K562 (cell line): ENCODE results near the gene KLK1. TPM values are rescaled to one million over a fixed set of nuclear protein-coding genes. Genes with fewer than 3 reads are reported as not detected.
A peak's percentile ranks its signal among the peaks of the same experiment; 100 is the strongest.

Source experiments
- ATAC-seq: fragments of 200-7000 bp; cut with Tn5 transposase; 3 replicates; pipeline ENCODE4 v1.9.1; 2020; ENCODE audit warnings: moderate library complexity
- BruUV-seq: library from RNA; stranded (reverse); fragments of 400-500 nt; replicated peaks from 2 replicates; lab custom pipeline; 2021; lab: Mats Ljungman, UMichigan
- CTCF ChIA-PET: fragments of 300-600 bp; formaldehyde crosslinking; extraction: SDS; loops from one replicate; lab custom pipeline; 2021; ENCODE audit warnings: low intra/inter-chr PET ratio; lab: Yijun Ruan, JAX
- POLR2A ChIA-PET: fragments of 300-600, 350-650 bp; sonication (Branson Sonifier 250); formaldehyde crosslinking; extraction: SDS; loops from one replicate; lab custom pipeline; 2021; ENCODE audit warnings: antibody characterized with exemption, inconsistent platforms; lab: Yijun Ruan, JAX
- DNase-seq, 4 experiments: peaks; one replicate each; pipeline versions ENCODE4 v3.0.0 to v3.0.0-alpha.2; 2011 to 2018; ENCODE audit warnings: low spot score in 3 of 4, mixed read lengths in 3 of 4; ENCODE audit errors: extremely low read depth in 1 of 4
- FAIRE-seq: peaks from 2 replicates; lab custom pipeline; 2011; peaks lifted over from hg19 to GRCh38; lab: Jason Lieb, UNC
- H2AFZ ChIP-seq: 2 replicates; pipeline ENCODE4 v1.6.0; 2011; ENCODE audit warnings: low read depth, low read length, control low read depth, inconsistent platforms
- H3K27ac ChIP-seq: fragments of 200-600 bp; 3 replicates; pipeline ENCODE4 v1.8.0; 2011; ENCODE audit warnings: low read depth, mild to moderate bottlenecking, control low read depth, inconsistent platforms, low read length, moderate library complexity, mixed read lengths; ENCODE audit errors: extremely low read depth
- H3K27me3 ChIP-seq, 2 experiments: fragments of 300-600 bp in 1 of 2; 2 replicates in 1 of 2; 3 replicates in 1 of 2; pipeline versions ENCODE4 v1.6.0 to v1.8.0; 2011; ENCODE audit warnings: inconsistent platforms in 2 of 2, low read length in 2 of 2, mild to moderate bottlenecking in 1 of 2, mixed read lengths in 1 of 2, moderate library complexity in 1 of 2; ENCODE audit not compliant: control insufficient read depth in 2 of 2, insufficient read depth in 2 of 2
- H3K36me3 ChIP-seq: fragments of 300-600 bp; 3 replicates; pipeline ENCODE4 v1.8.0; 2011; ENCODE audit warnings: mild to moderate bottlenecking, low read length, inconsistent platforms; ENCODE audit not compliant: control insufficient read depth, insufficient read depth
- H3K4me1 ChIP-seq, 2 experiments: fragments of 200-600 bp in 1 of 2; replicated peaks in 1 of 2; 2 replicates in 1 of 2; 3 replicates in 1 of 2; pipeline versions ENCODE4 v1.5.1 to v1.8.0; 2011; ENCODE audit warnings: inconsistent platforms in 2 of 2, low read length in 2 of 2, mild to moderate bottlenecking in 1 of 2, mixed read lengths in 1 of 2, moderate library complexity in 1 of 2; ENCODE audit not compliant: control insufficient read depth in 2 of 2, insufficient read depth in 2 of 2
- H3K4me2 ChIP-seq: 2 replicates; pipeline ENCODE4 v1.6.1; 2011; ENCODE audit warnings: low read length, control low read depth, inconsistent platforms, mixed read lengths; ENCODE audit not compliant: insufficient read depth
- H3K4me3 ChIP-seq: fragments of 200-600 bp; sonication (generic), shearing (Covaris generic); 2 replicates; pipeline ENCODE4 v1.5.1; 2016; ENCODE audit warnings: control low read depth, inconsistent platforms
- H3K79me2 ChIP-seq: fragments of 200-600 bp; 3 replicates; pipeline ENCODE4 v1.8.0; 2011; ENCODE audit warnings: low read length, inconsistent platforms; ENCODE audit not compliant: control insufficient read depth, insufficient read depth
- H3K9ac ChIP-seq, 2 experiments: 2 replicates each; pipeline versions ENCODE4 v1.6.0 to v1.6.1; 2011; ENCODE audit warnings: low read depth in 2 of 2, low read length in 2 of 2, control low read depth in 1 of 2, inconsistent platforms in 1 of 2, mild to moderate bottlenecking in 1 of 2, mixed read lengths in 1 of 2; ENCODE audit not compliant: insufficient read depth in 1 of 2
- H3K9me1 ChIP-seq: one replicate; pipeline ENCODE4 v1.6.0; 2011; ENCODE audit warnings: inconsistent platforms, mild to moderate bottlenecking, low read length, moderate library complexity; ENCODE audit not compliant: control insufficient read depth, insufficient read depth
- H3K9me3 ChIP-seq: replicated peaks from 2 replicates; pipeline ENCODE4 v1.5.1; 2011; ENCODE audit warnings: low read depth, low read length, inconsistent platforms; ENCODE audit not compliant: control insufficient read depth, insufficient read depth
- H4K20me1 ChIP-seq: replicated peaks from 2 replicates; pipeline ENCODE4 v1.6.1; 2011; ENCODE audit warnings: low read length, inconsistent platforms, mixed read lengths; ENCODE audit not compliant: control insufficient read depth, insufficient read depth
- FOSL1 ChIP-seq: fragments of 200-800 bp; sonication (Bioruptor generic); conservative IDR thresholded peaks from 2 replicates; pipeline ENCODE4 v1.6.1; 2016; ENCODE audit warnings: missing genetic modification characterization, missing compliant biosample characterization
- FOXM1 ChIP-seq, 2 experiments: fragments of 450-650 bp in 1 of 2; sonication (generic) in 1 of 2; formaldehyde crosslinking in 1 of 2; IDR thresholded peaks; 2 replicates each; pipeline versions ENCODE4 v1.6.1 to v1.9.0; 2017 to 2022; ENCODE audit warnings: low read depth in 2 of 2, mild to moderate bottlenecking in 2 of 2, missing genetic modification reagents in 1 of 2, moderate library complexity in 1 of 2
- L3MBTL2 ChIP-seq: fragments of 450-650 bp; IDR thresholded peaks from 2 replicates; pipeline ENCODE4 v1.6.1; 2016; ENCODE audit warnings: mild to moderate bottlenecking, moderate library complexity
- MXD1 ChIP-seq: fragments of 250-450 bp; sonication (Bioruptor Pico); IDR thresholded peaks from 2 replicates; pipeline ENCODE4 v1.8.0; 2021; ENCODE audit warnings: borderline replicate concordance, mild to moderate bottlenecking, moderate library complexity; ENCODE audit not compliant: poor library complexity, severe bottlenecking
- NR1H2 ChIP-seq: sonication (generic); formaldehyde crosslinking; IDR thresholded peaks from 2 replicates; pipeline ENCODE4 v1.4.0; 2020; ENCODE audit warnings: mild to moderate bottlenecking, missing genetic modification reagents
- POLR2AphosphoS2 ChIP-seq: IDR thresholded peaks from 2 replicates; pipeline ENCODE4 v1.6.1; 2012; ENCODE audit warnings: low read length, improper control_type of control experiment
- POLR3G ChIP-seq: IDR thresholded peaks from 2 replicates; pipeline ENCODE4 v1.6.1; 2011; ENCODE audit not compliant: insufficient read length, insufficient replicate concordance; ENCODE audit errors: extremely low read depth
- PPARD ChIP-seq: fragments of 250-450 bp; sonication (Bioruptor Pico); IDR thresholded peaks from 2 replicates; pipeline ENCODE4 v1.8.0; 2022; ENCODE audit warnings: inconsistent platforms, mild to moderate bottlenecking, moderate library complexity
- RBM14 ChIP-seq: fragments of 200-400 bp; formaldehyde crosslinking; IDR thresholded peaks from 2 replicates; pipeline ENCODE4 v1.6.1; 2018; ENCODE audit warnings: low read depth, mild to moderate bottlenecking, low read length, moderate library complexity, borderline replicate concordance; ENCODE audit not compliant: insufficient read depth
- RBM22 ChIP-seq: fragments of 200-400 bp; formaldehyde crosslinking; IDR thresholded peaks from 2 replicates; pipeline ENCODE4 v1.6.1; 2018; ENCODE audit warnings: low read length, low read depth; ENCODE audit not compliant: poor library complexity, severe bottlenecking
- RBM34 ChIP-seq: fragments of 200-400 bp; formaldehyde crosslinking; IDR thresholded peaks from 2 replicates; pipeline ENCODE4 v1.6.1; 2018; ENCODE audit warnings: low read length, borderline replicate concordance; ENCODE audit not compliant: insufficient read depth
- YY1 ChIP-seq, 3 experiments: IDR thresholded peaks; 2 replicates each; pipeline ENCODE4 v1.6.1; 2011; ENCODE audit warnings: low read length in 2 of 3, mild to moderate bottlenecking in 2 of 3, moderate library complexity in 2 of 3, borderline replicate concordance in 1 of 3, control low read depth in 1 of 3, low read depth in 1 of 3; ENCODE audit not compliant: insufficient read depth in 3 of 3, insufficient replicate concordance in 2 of 3, control insufficient read depth in 1 of 3, insufficient read length in 1 of 3; ENCODE audit errors: extremely low read depth in 1 of 3
- ZBTB33 ChIP-seq: sonication (generic); formaldehyde crosslinking; IDR thresholded peaks from 2 replicates; pipeline ENCODE4 v1.8.1; 2023; ENCODE audit warnings: mild to moderate bottlenecking, missing genetic modification reagents
- ZNF253 ChIP-seq: fragments of 250-450 bp; sonication (Bioruptor Pico); conservative IDR thresholded peaks from 2 replicates; pipeline ENCODE4 v1.6.1; 2021; ENCODE audit warnings: mild to moderate bottlenecking
- ZNF830 ChIP-seq: fragments of 250-450 bp; sonication (Bioruptor Pico); IDR thresholded peaks from 2 replicates; pipeline ENCODE4 v1.5.0; 2021; ENCODE audit warnings: mild to moderate bottlenecking
- WGBS: fragments of 100-300 bp; shearing (Covaris generic); methylation state at CpG from one replicate; pipeline ENCODE4 v1.1.6; 2016; ENCODE audit warnings: low coverage, mixed read lengths; ENCODE audit not compliant: insufficient coverage; ENCODE audit errors: missing lambda C conversion rate; 5-methylcytosine and 5-hydroxymethylcytosine counted together
- in situ Hi-C: fragments of 300-500 bp; cut with MboI; formaldehyde crosslinking; loops from 4 replicates; pipeline ENCODE4 v1.15.0; 2018; ENCODE audit warnings: inconsistent platforms, mixed read lengths
- intact Hi-C: fragments of 100-400 bp; cut with micrococcal nuclease; formaldehyde crosslinking; loops from 2 replicates; pipeline ENCODE4 v1.14.2; 2022
- polyA plus RNA-seq, 8 experiments: library from polyadenylated mRNA; depleted of rRNA in 4 of 8; stranded (reverse) in 5 of 8; unstranded in 3 of 8; fragments of >200 nt; fragmentation: Nextera tagmentation in 2 of 8; fragmentation: Illumina TruSeq in 1 of 8; extraction: Ambion mirVana in 2 of 8; extraction: Trizol in 1 of 8; gene quantifications; 2 replicates each; pipeline versions ENCODE4 v1.2.1 to v1.2.3, GENCODE V29; 2011 to 2014; ENCODE audit warnings: inconsistent platforms in 1 of 8, missing spikeins in 1 of 8
- total RNA-seq, 7 experiments: library from RNA; depleted of rRNA in 6 of 7; stranded (reverse); fragments of >200 nt in 6 of 7; fragmentation: Illumina TruSeq in 2 of 7; extraction: Trizol in 2 of 7; gene quantifications; 2 replicates each; pipeline versions ENCODE4 v1.2.1 to v1.2.3, GENCODE V29; 2011 to 2021; ENCODE audit warnings: low replicate concordance in 1 of 7

KLK1 gene
- total and polyA plus RNA-seq, 9 of the 15 experiments (the other 6 are each of a cell fraction or from before 2014, with no cell fraction given), result 0.87 to 15.4 (median 9.1) TPM

- TF ChIP-seq FOXM1 (IDR thresholded peaks at IDR 0.05; ENCODE audit: low read depth) (no peak), FOXM1 (CRISPR knock-in tag; IDR thresholded peaks at IDR 0.05; ENCODE audit: low read depth) (peak; percentile 57; the same call in 1 of the 2 replicates), RBM22 (peak; percentile 8), YY1 (IDR thresholded peaks at IDR 0.05; ENCODE audit: borderline replicate concordance in 1 of 3, control insufficient read depth in 1 of 3, extremely low read depth in 1 of 3, insufficient read depth in 3 of 3, insufficient read length in 1 of 3, insufficient replicate concordance in 2 of 3, low read depth in 1 of 3, low read length in 2 of 3) (peak in 1 of 3 experiments; percentile 7), RBM14 (no peak), POLR2AphosphoS2 (peak; percentile 35; the same call in 1 of the 2 replicates)
Measured at GRCh38 chr19:50797781-50798658, 25.6 kb downstream of the KLK1 start (continued).

GRCh38 chr19:50797429-50797780 is 26.2 kb downstream of the KLK1 start:
- no peaks in the 10 kb centered on the region for H3K9me3 ChIP-seq
- WGBS, result 87% methylated on average over 7 of the region's 7 CpGs
- H3K36me3 ChIP-seq, result peaks cover 66% of the 10 kb centered on the region
- no peak for DNase-seq
- ChIA-PET POLR2A (interaction anchor here (0.9 to 2.5 kb wide), 8 partner anchors 18 to 195 kb away, joined by 3 to 7 read pairs (median 4); no protein-coding TSS in a partner anchor), CTCF (no interaction called here)
- no peak overlapping the region for H3K27ac ChIP-seq
- in situ Hi-C loops (no loop called here), intact Hi-C loops (no loop called here)
- no peak overlapping the region for H3K4me3 ChIP-seq
- no peak for FAIRE-seq
- BruUV-seq, result no TSS peak
- H3K4me2 ChIP-seq, result no peak overlapping the region
- no peaks in the 10 kb centered on the region for H3K27me3 ChIP-seq
- no peak overlapping the region for H2AFZ ChIP-seq
- H3K4me1 ChIP-seq, result peaks cover 14 to 66% of the 10 kb centered on the region in 2 experiments; a peak in 4 of 5 replicates
- peaks cover 26% of the 10 kb centered on the region for H3K79me2 ChIP-seq
- H4K20me1 ChIP-seq, result peaks cover 52% of the 10 kb centered on the region
- no peak for ATAC-seq
- H3K9me1 ChIP-seq, result peaks cover 20% of the 10 kb centered on the region
- 0 out of 4 replicates have a peak overlapping the region, but pooled peaks of 1 of the 2 experiments have one; percentile 76 for H3K9ac ChIP-seq
- TF ChIP-seq POLR3G (no peak), ZBTB33 (CRISPR knock-in tag) (peak; percentile 53; the same call in 1 of the 2 replicates), NR1H2 (CRISPR knock-in tag) (no peak), L3MBTL2 (no peak), ZNF830 (CRISPR knock-in tag) (no peak), MXD1 (no peak), FOSL1 (tag) (no peak), PPARD (CRISPR knock-in tag) (no peak), RBM34 (no peak), ZNF253 (CRISPR knock-in tag) (no peak)
